HUES48 (cell line): ENCODE data around the gene TTC6.
"Not testable (repeated sequence)": the region's sequence is repeated elsewhere in the genome, so short reads cannot be mapped to it uniquely, and the experiment has no call there.

ENCODE experiments used
- H3K27ac ChIP-seq: one replicate; pipeline ENCODE4 v1.7.0; 2013; ENCODE audit warnings: low read depth, low read length, inconsistent platforms
- H3K27me3 ChIP-seq: 2 replicates; pipeline ENCODE4 v1.6.1; 2013; ENCODE audit warnings: mild to moderate bottlenecking, low read length; ENCODE audit not compliant: control insufficient read depth, insufficient read depth
- H3K36me3 ChIP-seq: 2 replicates; pipeline ENCODE4 v1.6.1; 2013; ENCODE audit warnings: low read length; ENCODE audit not compliant: control insufficient read depth, insufficient read depth
- H3K4me1 ChIP-seq: 2 replicates; pipeline ENCODE4 v1.6.1; 2013; ENCODE audit warnings: mild to moderate bottlenecking, low read length; ENCODE audit not compliant: control insufficient read depth, insufficient read depth
- H3K4me3 ChIP-seq: 2 replicates; pipeline ENCODE4 v1.5.1; 2013; ENCODE audit warnings: mild to moderate bottlenecking, low read depth, low read length
- H3K9ac ChIP-seq: 2 replicates; pipeline ENCODE4 v1.6.1; 2013; ENCODE audit warnings: mild to moderate bottlenecking, low read depth, low read length, moderate library complexity
- H3K9me3 ChIP-seq: 2 replicates; pipeline ENCODE4 v1.6.1; 2013; ENCODE audit warnings: low read length; ENCODE audit not compliant: control insufficient read depth, insufficient read depth

Gene TTC6, protein sequence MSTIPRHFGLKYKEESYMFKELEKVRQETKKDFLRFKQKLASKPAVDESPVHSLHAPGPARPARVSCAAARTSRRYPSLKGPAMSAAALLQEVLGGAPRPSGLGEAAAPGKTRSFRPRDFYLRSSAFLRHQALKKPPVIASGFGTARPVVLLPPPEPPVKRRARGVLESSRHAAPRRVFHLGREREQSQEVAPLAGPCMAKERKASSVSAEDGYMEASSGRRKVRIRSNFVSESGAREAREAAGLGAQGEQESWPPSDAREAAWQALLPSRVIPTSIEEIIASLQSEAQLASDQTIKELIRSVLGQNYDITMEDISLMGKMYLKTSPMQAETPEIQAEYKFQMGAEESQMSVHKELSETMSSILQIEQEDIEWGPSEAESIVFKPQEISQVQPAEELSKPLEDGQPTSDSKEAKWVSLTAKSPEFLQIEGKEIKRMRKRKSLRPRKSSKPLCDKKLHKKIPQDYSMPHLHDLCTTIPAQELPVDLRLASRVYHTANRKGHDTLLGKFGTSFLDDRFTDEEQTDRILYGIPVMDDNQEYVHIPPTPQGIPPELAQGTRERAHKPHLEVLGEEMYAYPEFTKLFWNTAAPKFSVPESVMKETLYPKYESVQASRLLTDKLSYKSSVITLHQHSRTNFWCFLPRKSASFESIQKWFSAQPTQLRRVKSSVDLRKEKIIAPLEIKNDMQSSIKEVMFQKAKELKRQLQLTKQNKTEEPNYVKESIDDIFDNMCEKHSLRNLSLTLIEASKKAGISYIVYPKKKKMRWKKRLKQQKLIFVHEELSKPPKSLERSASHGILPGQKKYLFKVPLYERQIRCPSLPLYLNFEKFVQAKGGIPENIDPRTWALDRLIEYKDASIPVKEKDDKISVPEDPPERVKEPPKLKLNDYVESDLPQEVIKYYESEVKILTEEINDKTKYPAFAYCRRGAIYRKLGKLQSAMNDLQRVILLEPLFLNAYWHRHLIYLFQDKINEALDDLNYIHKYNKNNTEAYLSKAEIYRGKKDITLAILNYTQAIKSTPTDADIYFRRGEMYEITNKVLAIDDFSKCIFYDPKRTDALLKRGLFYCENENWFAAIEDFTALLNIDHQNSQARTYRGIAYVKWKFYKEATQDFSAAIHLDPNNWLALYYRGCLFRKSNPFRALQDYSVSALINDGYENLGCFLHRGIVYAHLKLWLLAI (N-terminal part only)

DNA sequence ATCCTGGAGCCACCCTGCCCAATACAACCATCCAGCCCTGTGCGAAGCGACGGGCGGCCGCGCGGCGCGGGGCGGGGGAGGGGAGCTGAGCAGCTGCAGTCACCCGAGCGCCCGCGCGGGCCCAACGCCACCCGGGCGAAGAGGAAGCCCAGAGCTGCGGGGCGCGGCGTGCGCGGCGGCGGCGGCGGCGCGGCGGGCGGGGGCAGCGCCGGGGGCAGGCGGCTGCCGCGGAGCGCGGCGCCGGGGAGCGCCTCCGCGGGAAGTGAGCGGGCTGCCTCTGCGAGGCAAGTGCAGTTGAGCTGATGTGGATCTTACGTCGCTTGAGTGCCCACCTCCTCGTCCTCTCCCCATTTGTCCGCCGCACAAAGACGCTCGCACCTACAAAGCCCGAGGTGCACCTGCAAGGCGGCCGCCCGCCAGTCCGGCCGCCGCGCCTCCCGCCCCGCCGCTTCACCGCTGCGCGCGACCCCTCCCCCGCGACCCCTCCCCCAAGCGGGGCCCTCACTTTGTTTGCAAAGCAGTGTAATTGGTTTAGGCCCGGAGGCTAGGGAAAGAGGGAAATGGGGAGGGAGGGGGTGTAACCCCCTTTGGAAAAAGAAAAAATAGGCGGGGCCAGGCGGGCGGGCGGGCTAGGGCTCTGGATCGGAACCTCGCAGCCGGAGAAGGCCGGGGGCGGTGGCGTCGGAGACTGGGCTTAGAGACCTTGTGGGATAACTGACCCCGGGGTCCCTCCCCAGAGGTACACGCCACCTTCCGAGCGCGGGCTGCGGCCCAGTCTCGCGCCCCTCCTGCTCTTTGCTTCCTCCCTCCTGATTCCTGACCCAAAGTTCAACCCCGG, at the start of gene TTC6, which contains the start of gene FOXA1:
TSS of gene TTC6 (plus strand) at position 659 of the 838 bp plus-strand sequence. CDS start 26,436 bp downstream, outside the sequence.
TSS of gene FOXA1 (minus strand) at position 279 of the 838 bp plus-strand sequence. CDS start at position 2, 277 bp downstream.
- Histone ChIP-seq H3K4me3 (peak within 1 kb of the TSS; percentile 53), H3K9me3 (no peaks in the 10 kb centered on the region), H3K36me3 (no peaks in the 10 kb centered on the region), H3K27ac (no peak within 1 kb of the TSS), H3K9ac (no peak within 1 kb of the TSS), H3K27me3 (peaks cover 99% of the 10 kb centered on the region), H3K4me1 (peaks cover 28% of the 10 kb centered on the region)

DNA sequence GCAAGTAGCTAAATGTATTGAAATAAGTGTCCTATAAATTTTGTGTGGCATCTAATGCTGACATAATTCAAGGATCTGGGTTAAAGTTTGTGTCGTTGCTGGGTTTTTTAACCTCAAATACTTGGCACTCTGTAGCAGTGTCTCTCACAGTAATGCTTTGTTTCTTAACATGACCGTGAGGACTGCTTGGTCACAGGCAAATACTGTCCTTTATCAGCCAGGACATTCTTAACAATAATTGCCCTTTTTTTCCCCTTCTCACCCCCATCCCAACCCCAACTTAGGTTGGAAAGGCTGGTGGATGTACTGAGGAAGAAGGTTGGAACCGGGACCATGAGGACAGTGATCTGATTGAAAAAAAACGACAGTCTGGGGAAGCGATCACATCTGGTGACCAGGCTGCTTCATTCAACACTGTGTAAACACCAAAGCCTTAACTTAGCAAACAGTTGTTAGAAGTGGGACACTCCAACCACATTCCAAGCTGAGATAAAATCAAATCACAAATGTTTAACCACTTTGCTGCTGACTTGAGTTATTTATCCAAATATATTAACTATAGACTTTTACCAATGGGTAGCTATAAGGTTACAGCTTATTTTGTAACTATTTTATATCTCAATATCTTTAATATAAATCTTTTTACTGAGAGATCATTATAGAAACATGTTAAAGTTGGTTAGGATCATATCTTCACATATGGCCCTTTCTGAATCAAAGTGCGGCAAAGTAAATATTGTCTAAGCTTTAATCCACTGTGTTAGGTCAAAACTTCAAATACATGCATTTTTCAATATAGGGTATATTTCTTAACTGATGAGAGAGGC, 48.6 kb upstream of the TTC6 start:
- no peak overlapping the region for H3K9ac ChIP-seq
- H3K36me3 ChIP-seq, result no peaks in the 10 kb centered on the region
- no peaks in the 10 kb centered on the region for H3K27me3 ChIP-seq
- H3K4me3 ChIP-seq, result no peak overlapping the region
- no peaks in the 10 kb centered on the region for H3K4me1 ChIP-seq
- H3K27ac ChIP-seq, result peak overlapping the region; percentile 32
- no peaks in the 10 kb centered on the region for H3K9me3 ChIP-seq

DNA sequence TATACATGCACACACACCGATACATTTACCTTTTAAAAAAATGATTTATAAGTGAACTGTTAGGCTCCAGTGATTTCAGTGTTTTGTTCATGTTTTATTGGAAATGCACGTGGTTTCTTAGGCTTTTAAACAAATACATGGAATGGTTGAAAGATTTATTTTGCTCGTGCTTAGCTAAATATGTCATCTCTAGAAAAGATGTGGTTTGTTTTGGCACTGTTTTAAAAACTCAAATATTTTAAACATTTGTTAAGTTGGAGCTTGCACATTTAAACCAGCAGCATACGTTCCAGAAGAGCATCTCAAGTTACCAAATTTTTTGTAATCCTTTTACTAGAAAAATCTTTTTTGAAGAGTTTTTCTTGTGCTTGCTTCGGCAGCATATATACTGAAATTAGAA, 44.9 kb upstream of the TTC6 start:
- no peak overlapping the region for H3K9ac ChIP-seq
- H3K4me1 ChIP-seq, result no peaks in the 10 kb centered on the region
- H3K27ac ChIP-seq, result no peak overlapping the region
- H3K27me3 ChIP-seq, result no peaks in the 10 kb centered on the region
- no peak overlapping the region for H3K4me3 ChIP-seq
- H3K36me3 ChIP-seq, result no peaks in the 10 kb centered on the region
- no peaks in the 10 kb centered on the region for H3K9me3 ChIP-seq

DNA sequence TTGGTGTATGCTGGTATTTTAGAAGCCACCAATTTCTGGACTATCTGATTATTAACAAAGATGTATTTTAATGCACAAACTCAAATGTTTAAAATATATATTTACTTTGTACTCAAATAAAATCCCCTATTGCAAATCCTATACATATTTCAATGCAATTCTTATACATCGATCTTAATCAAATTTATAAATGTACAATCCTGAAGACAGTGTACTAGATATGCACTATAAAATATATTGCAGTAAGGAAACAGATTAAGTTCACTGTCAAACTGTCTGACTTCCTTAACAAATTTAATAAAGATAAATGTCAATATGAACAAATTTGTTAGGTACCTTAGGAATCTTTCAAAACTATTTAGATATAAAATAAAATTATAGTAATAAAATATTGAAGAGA, 44.3 kb upstream of the TTC6 start:
- no peaks in the 10 kb centered on the region for H3K27me3 ChIP-seq
- H3K27ac ChIP-seq, result no peak overlapping the region
- no peak overlapping the region for H3K4me3 ChIP-seq
- no peaks in the 10 kb centered on the region for H3K9me3 ChIP-seq
- no peak overlapping the region for H3K9ac ChIP-seq
- no peaks in the 10 kb centered on the region for H3K36me3 ChIP-seq
- no peaks in the 10 kb centered on the region for H3K4me1 ChIP-seq

DNA sequence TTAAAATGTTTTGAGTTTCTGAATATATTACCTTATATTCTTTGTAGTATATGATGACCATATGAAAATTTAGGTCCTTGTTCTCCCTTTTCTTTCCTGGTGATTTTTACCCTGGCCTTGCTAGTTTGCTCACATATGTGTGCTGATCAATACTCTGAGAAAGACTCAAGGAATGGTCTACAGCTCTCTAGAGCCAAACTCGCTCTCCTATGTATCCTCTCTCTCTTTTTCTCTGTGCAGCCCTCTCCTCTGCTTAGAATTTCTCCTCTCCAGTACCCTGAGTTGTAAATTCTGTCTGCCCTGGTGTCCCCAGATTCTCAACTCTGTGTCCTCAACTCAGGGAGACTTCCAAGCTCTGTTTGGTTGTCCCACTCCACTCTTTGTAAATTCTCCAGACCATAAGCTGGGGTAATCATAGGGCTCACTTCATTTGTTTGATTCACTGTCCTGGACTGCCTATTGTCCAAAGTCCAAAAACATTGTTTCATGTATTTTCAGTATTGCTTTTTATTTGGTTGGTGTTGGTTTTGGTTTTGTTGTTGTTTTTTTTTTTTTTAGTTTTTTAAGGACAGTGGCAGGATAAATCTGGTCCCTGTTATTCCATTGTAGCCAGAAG, 41.4 kb upstream of the TTC6 start:
- H3K36me3 ChIP-seq, result no peaks in the 10 kb centered on the region
- H3K9me3 ChIP-seq, result no peaks in the 10 kb centered on the region; the same call in 1 of the 2 replicates
- H3K27me3 ChIP-seq, result no peaks in the 10 kb centered on the region
- H3K4me1 ChIP-seq, result peaks cover under 1% of the 10 kb centered on the region; the same call in 1 of the 2 replicates
- H3K4me3 ChIP-seq, result no peak overlapping the region
- no peak overlapping the region for H3K9ac ChIP-seq
- no peak overlapping the region for H3K27ac ChIP-seq

DNA sequence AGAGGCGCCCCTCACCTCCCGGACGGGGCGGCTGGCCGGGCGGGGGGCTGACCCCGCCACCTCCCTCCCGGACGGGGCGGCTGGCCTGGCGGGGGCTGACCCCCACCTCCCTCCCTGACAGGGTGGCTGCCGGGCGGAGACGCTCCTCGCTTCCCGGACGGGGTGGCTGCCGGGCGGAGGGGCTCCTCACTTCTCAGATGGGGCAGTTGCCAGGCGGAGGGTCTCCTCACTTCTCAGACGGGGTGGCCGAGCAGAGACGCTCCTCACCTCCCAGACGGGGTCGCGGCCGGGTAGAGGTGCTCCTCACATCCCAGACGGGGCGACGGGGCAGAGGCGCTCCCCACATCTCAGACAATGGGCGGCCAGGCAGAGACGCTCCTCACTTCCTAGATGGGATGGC, 39.8 kb upstream of the TTC6 start:
- not testable (repeated sequence) for H3K9ac ChIP-seq, H3K27ac ChIP-seq, H3K4me3 ChIP-seq, H3K27me3 ChIP-seq, H3K4me1 ChIP-seq, H3K36me3 ChIP-seq, H3K9me3 ChIP-seq

DNA sequence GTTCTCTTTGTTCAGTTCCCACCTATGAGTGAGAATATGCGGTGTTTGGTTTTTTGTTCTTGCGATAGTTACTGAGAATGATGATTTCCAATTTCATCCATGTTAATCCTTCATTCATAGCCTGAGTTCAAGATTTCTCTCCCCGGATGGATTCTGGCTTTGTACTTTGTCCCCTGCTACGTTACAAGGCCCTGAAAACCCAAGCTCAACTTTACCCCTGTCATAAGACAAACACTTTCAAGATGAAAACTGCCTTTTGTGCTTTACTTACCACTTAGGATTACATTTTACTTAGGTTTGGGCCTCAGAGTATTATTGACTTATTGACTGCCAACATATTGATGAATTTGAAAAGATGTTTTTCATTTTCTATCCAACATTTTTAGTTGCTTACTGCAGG, 36.7 kb upstream of the TTC6 start:
- Histone ChIP-seq H3K27me3 (no peaks in the 10 kb centered on the region), H3K9ac (no peak overlapping the region), H3K9me3 (no peaks in the 10 kb centered on the region; the same call in 1 of the 2 replicates), H3K4me1 (peaks cover 3% of the 10 kb centered on the region; the same call in 1 of the 2 replicates), H3K36me3 (no peaks in the 10 kb centered on the region), H3K27ac (no peak overlapping the region), H3K4me3 (no peak overlapping the region)

DNA sequence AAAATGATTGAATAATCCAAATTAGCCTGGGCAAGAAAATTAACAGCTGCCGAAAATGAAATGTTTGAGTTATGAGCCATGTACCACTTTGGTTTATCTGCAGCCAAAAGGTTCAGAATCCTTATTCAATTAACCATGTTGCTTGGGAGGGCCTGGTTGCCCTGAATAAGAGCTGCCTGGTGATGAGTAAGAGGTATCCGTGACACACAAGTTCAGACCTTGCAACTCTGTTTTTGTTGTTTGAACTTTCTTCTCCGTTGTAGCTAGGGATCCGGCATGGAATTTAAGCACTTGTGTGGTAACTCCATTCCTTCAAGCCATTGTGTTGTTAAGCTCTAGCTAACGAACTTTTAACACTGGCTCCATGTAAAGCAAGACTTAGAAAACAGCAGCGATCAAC, 36.0 kb upstream of the TTC6 start:
- Histone ChIP-seq H3K9ac (no peak overlapping the region), H3K4me1 (peaks cover 3% of the 10 kb centered on the region; the same call in 1 of the 2 replicates), H3K27ac (no peak overlapping the region), H3K36me3 (no peaks in the 10 kb centered on the region), H3K4me3 (no peak overlapping the region), H3K27me3 (no peaks in the 10 kb centered on the region), H3K9me3 (no peaks in the 10 kb centered on the region; the same call in 1 of the 2 replicates)

DNA sequence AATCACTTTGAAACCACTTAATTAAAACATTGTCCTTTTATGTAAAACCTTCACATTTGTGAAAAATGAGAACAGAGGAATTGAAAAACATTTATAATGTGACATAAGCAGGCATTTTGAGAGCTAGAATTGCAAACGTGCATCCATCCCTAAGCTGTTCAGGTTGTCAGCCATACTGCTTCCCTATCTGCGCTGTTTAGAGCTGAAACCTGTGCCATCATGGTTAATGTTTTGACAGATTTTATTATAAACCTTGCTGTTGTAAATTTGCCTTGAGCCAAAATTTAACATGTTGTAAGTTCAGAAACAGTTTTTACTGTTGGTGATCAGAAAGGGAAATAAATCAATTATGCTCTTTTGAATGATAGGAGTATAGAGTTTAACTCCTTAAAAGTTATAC, 32.2 kb upstream of the TTC6 start:
- H3K4me1 ChIP-seq, result peaks cover 22% of the 10 kb centered on the region
- no peak overlapping the region for H3K9ac ChIP-seq
- H3K4me3 ChIP-seq, result no peak overlapping the region
- H3K36me3 ChIP-seq, result no peaks in the 10 kb centered on the region
- H3K27ac ChIP-seq, result no peak overlapping the region
- no peaks in the 10 kb centered on the region for H3K27me3 ChIP-seq
- H3K9me3 ChIP-seq, result no peaks in the 10 kb centered on the region
